Left lung (tissue), 10 donors: ENCODE results near the gene ETV3. TPM values are rescaled to one million over a fixed set of nuclear protein-coding genes. Genes with fewer than 3 reads are reported as not detected.

Source experiments
- ATAC-seq: fragments of 200-7000 bp; cut with Tn5 transposase; one replicate; pipeline ENCODE4 v1.9.1; 2020; ENCODE audit warnings: moderate library complexity
- DNase-seq, 4 donors: peaks; one replicate each; pipeline ENCODE4 v3.0.0-alpha.2; 2013 to 2020
- H3K27ac ChIP-seq, 2 donors: fragments of 200-600 bp; sonication (generic) in 1 of 2; one replicate each; pipeline versions ENCODE4 v1.5.0 to v1.8.0; 2020 to 2021
- H3K27me3 ChIP-seq, 2 donors: fragments of 200-600 bp; sonication (generic) in 1 of 2; one replicate each; pipeline versions ENCODE4 v1.5.0 to v1.8.0; 2020 to 2021
- H3K36me3 ChIP-seq, 2 donors: fragments of 200-600 bp; sonication (generic) in 1 of 2; one replicate each; pipeline versions ENCODE4 v1.5.0 to v1.8.0; 2020 to 2021
- H3K4me1 ChIP-seq, 2 donors: fragments of 200-600 bp; one replicate each; pipeline ENCODE4 v1.8.0; 2021
- H3K4me3 ChIP-seq, 2 donors: fragments of 200-600 bp; sonication (generic) in 1 of 2; one replicate each; pipeline versions ENCODE4 v1.5.0 to v1.8.0; 2020 to 2021; ENCODE audit warnings: mild to moderate bottlenecking in 1 of 2
- H3K9me3 ChIP-seq, 2 donors: fragments of 200-600 bp; sonication (generic) in 1 of 2; one replicate each; pipeline versions ENCODE4 v1.5.0 to v1.8.0; 2020 to 2021
- CTCF ChIP-seq, 2 donors: fragments of 200-600 bp; sonication (generic) in 1 of 2; IDR thresholded peaks; one replicate each; pipeline versions ENCODE4 v1.5.0 to v1.8.0; 2021; ENCODE audit warnings: antibody characterized with exemption in 2 of 2
- intact Hi-C, 2 donors: fragments of 100-400 bp; cut with DNase I; formaldehyde crosslinking; loops; one replicate each; pipeline versions ENCODE4 v1.11.2 to v1.14.2; 2022
- polyA plus RNA-seq, 6 donors: library from polyadenylated mRNA; unstranded; fragments of 120-200 nt; gene quantifications; one replicate each; pipeline ENCODE4 v1.2.1, GENCODE V29; 2013; ENCODE audit not compliant: insufficient read length in 6 of 6
- total RNA-seq, 2 donors: library from RNA; stranded (reverse); fragmentation: NEBNext Ultra II Directional; extraction: Animal tissue kit (Norgen Biotek cat#: 25700); gene quantifications; one replicate each; pipeline ENCODE4 v1.2.1, GENCODE V29; 2021
- donor health status: DM: no; HTN: yes; CAD: no.
- donor health status: DM: no; HTN: no; CAD: no.

ETV3 gene
- total and polyA plus RNA-seq, 8 donors: 22.6 to 28.2 (median 25.0) TPM

- DNase-seq (no peak), ATAC-seq (no peak)
- intact Hi-C loops: no loop called here
- Histone ChIP-seq H3K4me3 (no peak overlapping the region), H3K4me1 (peaks cover 0 to 21% of the 10 kb centered on the region in 2 donors), H3K9me3 (no peaks in the 10 kb centered on the region), H3K36me3 (no peaks in the 10 kb centered on the region), H3K27me3 (peaks cover 0 to 47% of the 10 kb centered on the region in 2 donors), H3K27ac (no peak overlapping the region)
- TF ChIP-seq CTCF (IDR thresholded peaks at IDR 0.05): no peak
These were observed 26.6 kb downstream of the ETV3 start for GRCh38 chr1:157111396-157112165.

DNA sequence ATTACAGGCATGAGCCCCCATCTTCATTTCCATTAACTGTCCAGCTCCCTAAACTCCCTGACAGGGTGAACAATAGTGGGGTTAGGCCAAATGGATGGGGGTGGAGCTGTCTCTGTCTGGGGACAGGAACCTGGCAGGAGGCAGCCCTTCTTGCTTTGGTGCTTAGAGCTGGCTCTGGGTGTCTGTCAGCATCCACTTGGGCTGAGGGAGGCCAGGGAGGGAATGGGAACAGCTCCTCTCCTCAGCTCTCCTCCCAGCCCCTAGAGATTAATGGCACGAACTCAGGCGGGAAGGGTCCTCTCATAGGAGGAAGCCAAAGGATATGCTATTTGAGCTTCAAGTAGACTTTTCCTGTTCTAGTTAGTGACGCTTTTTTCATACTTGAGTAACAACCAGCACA, 27.5 kb downstream of the ETV3 start:
- intact Hi-C loops: no loop called here
- no peaks in the 10 kb centered on the region for H3K36me3 ChIP-seq

DNA sequence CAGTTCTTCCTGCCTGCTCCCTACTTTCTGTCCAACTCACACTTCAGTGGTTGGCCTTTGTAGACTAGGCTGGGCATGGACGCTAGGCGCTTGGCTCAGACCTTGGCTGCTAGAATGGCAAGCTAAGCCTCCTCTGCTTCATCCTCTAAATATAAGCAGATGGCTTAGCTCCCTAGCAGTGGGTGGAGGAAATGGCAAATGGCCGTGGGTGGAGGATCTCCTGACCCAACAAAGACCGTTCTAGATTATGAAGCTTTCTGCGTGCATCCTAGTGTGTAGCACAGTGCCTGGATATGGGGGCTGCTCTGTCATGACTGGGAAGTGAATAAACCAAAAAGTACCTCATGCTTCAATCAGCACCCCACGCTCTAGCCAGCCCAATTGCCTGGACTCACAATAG, 28.2 kb downstream of the ETV3 start:
- no peak overlapping the region for H3K27ac ChIP-seq
- DNase-seq: no peak
- no peak for TF ChIP-seq CTCF (IDR thresholded peaks at IDR 0.05)
- no peak for ATAC-seq
- no peaks in the 10 kb centered on the region for H3K36me3 ChIP-seq
- H3K4me1 ChIP-seq: peaks cover 0 to 26% of the 10 kb centered on the region in 2 donors
- no peaks in the 10 kb centered on the region for H3K9me3 ChIP-seq
- H3K27me3 ChIP-seq: peaks cover 0 to 49% of the 10 kb centered on the region in 2 donors
- intact Hi-C loops: no loop called here
- no peak overlapping the region for H3K4me3 ChIP-seq

More for the DNA sequence above, 27.5 kb downstream of the ETV3 start:
- Histone ChIP-seq H3K4me1 (peaks cover 0 to 23% of the 10 kb centered on the region in 2 donors), H3K27me3 (peaks cover 0 to 49% of the 10 kb centered on the region in 2 donors), H3K27ac (no peak overlapping the region), H3K9me3 (no peaks in the 10 kb centered on the region), H3K4me3 (no peak overlapping the region)
- no peak for DNase-seq
- ATAC-seq: no peak
- no peak for TF ChIP-seq CTCF (IDR thresholded peaks at IDR 0.05)

DNA sequence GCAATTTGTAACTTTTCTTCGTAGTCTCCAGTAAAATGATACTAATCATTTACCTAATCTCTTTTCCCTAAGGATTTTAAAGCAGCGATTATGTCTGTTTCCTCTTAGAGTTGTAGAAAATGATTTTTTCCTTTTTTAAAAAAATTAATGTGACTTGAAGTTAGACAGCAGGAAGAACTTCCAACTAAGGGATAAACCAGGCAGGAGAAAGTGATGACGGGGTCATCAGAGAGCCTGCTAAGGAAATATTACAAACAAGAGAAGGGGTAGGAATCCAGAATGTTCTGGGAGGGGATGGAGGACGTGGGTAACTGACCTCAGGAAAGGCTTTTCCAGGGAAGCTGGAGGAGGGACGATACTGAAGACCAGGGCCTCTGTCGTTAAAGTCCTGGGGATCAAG, 29.7 kb downstream of the ETV3 start:
- peaks cover 0 to 49% of the 10 kb centered on the region in 2 donors for H3K27me3 ChIP-seq
- no peaks in the 10 kb centered on the region for H3K36me3 ChIP-seq
- H3K4me1 ChIP-seq: peaks cover 0 to 22% of the 10 kb centered on the region in 2 donors
- intact Hi-C loops: no loop called here
- ATAC-seq (no peak), DNase-seq (no peak)
- TF ChIP-seq CTCF (IDR thresholded peaks at IDR 0.05): no peak
- H3K4me3 ChIP-seq: no peak overlapping the region
- no peak overlapping the region for H3K27ac ChIP-seq
- H3K9me3 ChIP-seq: no peaks in the 10 kb centered on the region

DNA sequence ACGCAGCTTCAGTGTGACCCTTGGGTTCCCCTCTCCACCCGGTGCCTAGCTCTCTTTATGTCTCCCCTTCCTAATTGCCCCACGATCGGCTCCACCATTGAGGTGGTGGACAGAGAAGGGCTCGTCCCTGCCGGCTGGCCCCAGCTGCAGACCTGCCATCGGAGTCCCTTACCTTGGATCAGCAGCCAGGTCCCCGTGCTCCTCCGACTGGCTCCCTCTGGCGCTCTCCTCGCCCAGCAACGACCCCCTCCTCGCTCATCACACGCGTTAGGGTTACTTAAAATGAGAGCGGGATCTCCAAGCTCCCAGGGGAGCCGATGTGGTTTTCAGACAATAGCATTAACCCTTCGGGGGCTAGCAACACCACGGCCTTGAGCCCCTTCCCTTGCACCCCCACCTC, 30.5 kb downstream of the ETV3 start:
- intact Hi-C loops: no loop called here
- no peak for DNase-seq

More for the DNA sequence above, 30.5 kb downstream of the ETV3 start:
- no peaks in the 10 kb centered on the region for H3K36me3 ChIP-seq
- TF ChIP-seq CTCF (IDR thresholded peaks at IDR 0.05): no peak
- no peak overlapping the region for H3K4me3 ChIP-seq
- H3K27me3 ChIP-seq: peaks cover 0 to 49% of the 10 kb centered on the region in 2 donors
- peaks cover 0 to 14% of the 10 kb centered on the region in 2 donors for H3K4me1 ChIP-seq
- ATAC-seq: no peak
- no peak overlapping the region for H3K27ac ChIP-seq
- no peaks in the 10 kb centered on the region for H3K9me3 ChIP-seq
